ENCODE data around the gene MORN5.

- TF ChIP-seq CTCF (IDR thresholded peaks at IDR 0.05) (peak; percentile 94 to 98 (median 94)), POLR2AphosphoS5 (IDR thresholded peaks at IDR 0.05) (no peak)
These were observed 36.6 kb upstream of the MORN5 start for GRCh38 chr9:122122903-122123632.

All from transverse colon (tissue), 4 donors.